SU-DHL-6 (cell line): ENCODE measurements around the gene MEI1.

Source experiments
- EZH2phosphoT487 ChIP-seq: fragments of 200-600 bp; sonication (generic), shearing (Covaris generic); conservative IDR thresholded peaks from 2 replicates; pipeline ENCODE4 v1.6.1; 2018; ENCODE audit warnings: mild to moderate bottlenecking, antibody characterized with exemption, low read length, moderate library complexity, mixed read lengths
- TF ChIP-seq, protein P1 (sequence below): fragments of 200-600 bp; sonication (generic); IDR thresholded peaks from one replicate; pipeline ENCODE4 v1.5.1; 2017; ENCODE audit warnings: antibody characterized with exemption, mild to moderate bottlenecking, low read length, moderate library complexity; ENCODE audit not compliant: insufficient read depth, poor library complexity, severe bottlenecking

DNA sequence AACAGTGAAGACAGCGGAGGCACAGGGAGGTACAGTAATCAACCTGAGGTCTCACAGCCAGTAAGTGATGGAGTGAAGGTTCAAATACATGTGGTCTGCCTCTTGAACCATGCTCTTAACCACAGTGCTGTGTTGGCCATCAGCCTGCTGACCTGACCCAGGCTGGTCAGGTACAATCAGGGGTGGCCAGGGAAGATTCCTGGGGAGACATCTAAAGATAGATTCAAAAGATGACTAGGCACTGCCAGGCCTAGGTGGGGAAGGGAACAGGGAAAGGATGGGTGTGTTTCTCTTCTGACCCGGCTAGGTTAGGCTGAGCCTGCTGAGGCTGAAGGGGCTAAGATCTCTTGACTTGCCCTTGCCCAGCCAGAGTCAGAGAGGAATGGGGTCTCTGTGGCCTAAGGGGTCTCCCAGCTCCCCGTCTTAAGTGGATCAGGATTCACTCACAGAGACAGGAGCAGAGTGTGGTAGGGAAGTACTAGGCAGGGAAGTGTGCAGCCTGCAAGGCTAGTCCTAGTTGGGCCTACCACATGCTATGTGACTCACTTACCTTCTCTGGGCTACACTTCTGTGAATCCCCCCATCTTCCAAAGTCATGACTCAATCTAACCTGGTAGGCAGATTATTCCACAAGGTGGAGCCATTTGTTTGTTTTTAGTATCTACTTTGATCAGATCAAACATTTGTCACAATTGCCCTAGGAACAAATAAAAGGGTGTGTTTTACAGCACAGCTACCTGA is 123.2 kb downstream of the MEI1 start:
- TF ChIP-seq, protein P1, sequence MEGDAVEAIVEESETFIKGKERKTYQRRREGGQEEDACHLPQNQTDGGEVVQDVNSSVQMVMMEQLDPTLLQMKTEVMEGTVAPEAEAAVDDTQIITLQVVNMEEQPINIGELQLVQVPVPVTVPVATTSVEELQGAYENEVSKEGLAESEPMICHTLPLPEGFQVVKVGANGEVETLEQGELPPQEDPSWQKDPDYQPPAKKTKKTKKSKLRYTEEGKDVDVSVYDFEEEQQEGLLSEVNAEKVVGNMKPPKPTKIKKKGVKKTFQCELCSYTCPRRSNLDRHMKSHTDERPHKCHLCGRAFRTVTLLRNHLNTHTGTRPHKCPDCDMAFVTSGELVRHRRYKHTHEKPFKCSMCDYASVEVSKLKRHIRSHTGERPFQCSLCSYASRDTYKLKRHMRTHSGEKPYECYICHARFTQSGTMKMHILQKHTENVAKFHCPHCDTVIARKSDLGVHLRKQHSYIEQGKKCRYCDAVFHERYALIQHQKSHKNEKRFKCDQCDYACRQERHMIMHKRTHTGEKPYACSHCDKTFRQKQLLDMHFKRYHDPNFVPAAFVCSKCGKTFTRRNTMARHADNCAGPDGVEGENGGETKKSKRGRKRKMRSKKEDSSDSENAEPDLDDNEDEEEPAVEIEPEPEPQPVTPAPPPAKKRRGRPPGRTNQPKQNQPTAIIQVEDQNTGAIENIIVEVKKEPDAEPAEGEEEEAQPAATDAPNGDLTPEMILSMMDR: peak; percentile 37
- no peak for TF ChIP-seq EZH2phosphoT487
